ENCODE results near the gene SLC35G3. TPM values are rescaled to one million over a fixed set of nuclear protein-coding genes. Genes with fewer than 3 reads are reported as not detected.
A peak's percentile ranks its signal among the peaks of the same experiment; 100 is the strongest.
"Not testable (repeated sequence)": the region's sequence is repeated elsewhere in the genome, so short reads cannot be mapped to it uniquely, and the experiment has no call there.

SLC35G3 gene
- total RNA-seq, 1 donor from 2014 or later = not detected

DNA sequence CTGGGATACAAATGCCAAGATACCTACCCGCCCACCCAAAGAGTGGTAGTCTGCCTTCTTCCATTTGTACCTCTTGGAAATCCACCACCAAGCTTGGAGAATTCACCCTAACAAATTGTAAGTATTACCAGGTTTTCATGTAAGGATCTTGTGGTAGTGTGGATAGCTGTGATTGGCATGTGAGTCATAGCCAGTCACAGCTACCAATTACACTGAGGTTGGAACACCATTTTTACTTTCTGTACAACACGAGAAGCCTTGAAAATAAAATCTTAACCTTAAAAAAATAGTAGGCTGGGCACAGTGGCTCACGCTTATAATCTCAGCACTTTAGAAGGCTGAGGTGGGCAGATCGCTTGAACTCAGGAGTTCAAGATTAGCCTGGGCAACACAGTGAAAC lies 18.5 kb upstream of the SLC35G3 start:
- Histone ChIP-seq H3K27ac (no peak overlapping the region), H3K9me3 (no peaks in the 10 kb centered on the region), H3K36me3 (no peaks in the 10 kb centered on the region), H3K4me3 (no peak overlapping the region), H3K4me1 (peaks cover 16% of the 10 kb centered on the region), H3K27me3 (no peaks in the 10 kb centered on the region)
- intact Hi-C loops (cut with DNase I) = no loop called here
- DNase-seq (ENCODE audit: extremely low spot score in 2 of 2) = no peak
- TF ChIP-seq POLR2A (IDR thresholded peaks at IDR 0.05) = no peak
- no peak for TF ChIP-seq POLR2AphosphoS5 (IDR thresholded peaks at IDR 0.05; ENCODE audit: insufficient read depth in 1 of 2, low read depth in 1 of 2)
- TF ChIP-seq, protein P1, sequence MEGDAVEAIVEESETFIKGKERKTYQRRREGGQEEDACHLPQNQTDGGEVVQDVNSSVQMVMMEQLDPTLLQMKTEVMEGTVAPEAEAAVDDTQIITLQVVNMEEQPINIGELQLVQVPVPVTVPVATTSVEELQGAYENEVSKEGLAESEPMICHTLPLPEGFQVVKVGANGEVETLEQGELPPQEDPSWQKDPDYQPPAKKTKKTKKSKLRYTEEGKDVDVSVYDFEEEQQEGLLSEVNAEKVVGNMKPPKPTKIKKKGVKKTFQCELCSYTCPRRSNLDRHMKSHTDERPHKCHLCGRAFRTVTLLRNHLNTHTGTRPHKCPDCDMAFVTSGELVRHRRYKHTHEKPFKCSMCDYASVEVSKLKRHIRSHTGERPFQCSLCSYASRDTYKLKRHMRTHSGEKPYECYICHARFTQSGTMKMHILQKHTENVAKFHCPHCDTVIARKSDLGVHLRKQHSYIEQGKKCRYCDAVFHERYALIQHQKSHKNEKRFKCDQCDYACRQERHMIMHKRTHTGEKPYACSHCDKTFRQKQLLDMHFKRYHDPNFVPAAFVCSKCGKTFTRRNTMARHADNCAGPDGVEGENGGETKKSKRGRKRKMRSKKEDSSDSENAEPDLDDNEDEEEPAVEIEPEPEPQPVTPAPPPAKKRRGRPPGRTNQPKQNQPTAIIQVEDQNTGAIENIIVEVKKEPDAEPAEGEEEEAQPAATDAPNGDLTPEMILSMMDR (IDR thresholded peaks at IDR 0.05) = no peak

DNA sequence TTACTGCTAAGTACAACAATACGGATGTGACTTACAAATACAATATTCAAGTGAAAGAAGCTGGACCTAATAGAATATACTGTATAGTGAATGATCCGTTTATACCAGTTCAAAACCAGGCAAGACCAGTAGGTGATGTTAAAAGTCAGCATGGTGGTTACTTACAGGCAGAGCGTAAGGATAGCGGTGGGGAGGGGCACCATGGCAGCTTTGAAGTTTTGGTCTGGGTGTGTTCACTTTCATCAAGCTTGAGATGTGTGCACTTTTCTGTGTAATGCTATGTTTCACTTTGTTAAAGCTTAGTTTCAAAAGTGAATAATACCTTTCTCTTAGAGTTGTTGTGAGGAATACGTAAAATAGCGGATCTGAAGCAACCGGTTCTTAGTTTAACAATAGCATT lies 16.5 kb upstream of the SLC35G3 start:
- TF ChIP-seq, protein P1 (IDR thresholded peaks at IDR 0.05) = no peak
- TF ChIP-seq POLR2AphosphoS5 (IDR thresholded peaks at IDR 0.05; ENCODE audit: insufficient read depth in 1 of 2, low read depth in 1 of 2) (no peak), POLR2A (IDR thresholded peaks at IDR 0.05) (no peak)
- intact Hi-C loops (cut with DNase I) = no loop called here
- Histone ChIP-seq H3K9me3 (no peaks in the 10 kb centered on the region), H3K36me3 (no peaks in the 10 kb centered on the region), H3K4me1 (peaks cover 6% of the 10 kb centered on the region), H3K4me3 (no peak overlapping the region), H3K27ac (no peak overlapping the region), H3K27me3 (no peaks in the 10 kb centered on the region)
- DNase-seq (ENCODE audit: extremely low spot score in 2 of 2) = no peak

DNA sequence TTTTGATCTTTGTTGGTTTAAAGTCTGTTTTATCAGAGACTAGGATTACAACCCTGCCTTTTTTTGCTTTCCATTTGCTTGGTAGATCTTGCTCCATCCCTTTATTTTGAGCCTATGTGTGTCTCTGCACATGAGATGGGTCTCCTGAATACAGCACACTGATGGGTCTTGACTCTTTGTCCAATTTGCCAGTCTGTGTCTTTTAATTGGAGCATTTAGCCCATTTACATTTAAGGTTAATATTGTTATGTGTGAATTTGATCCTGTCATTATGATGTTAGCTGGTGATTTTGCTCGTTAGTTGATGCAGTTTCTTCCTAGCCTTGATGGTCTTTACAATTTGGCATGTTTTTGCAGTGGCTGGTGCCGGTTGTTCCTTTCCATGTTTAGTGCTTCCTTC lies 8.4 kb upstream of the SLC35G3 start:
- H3K4me1 ChIP-seq; intact Hi-C loops (cut with DNase I); H3K36me3 ChIP-seq: not testable (repeated sequence)

DNA sequence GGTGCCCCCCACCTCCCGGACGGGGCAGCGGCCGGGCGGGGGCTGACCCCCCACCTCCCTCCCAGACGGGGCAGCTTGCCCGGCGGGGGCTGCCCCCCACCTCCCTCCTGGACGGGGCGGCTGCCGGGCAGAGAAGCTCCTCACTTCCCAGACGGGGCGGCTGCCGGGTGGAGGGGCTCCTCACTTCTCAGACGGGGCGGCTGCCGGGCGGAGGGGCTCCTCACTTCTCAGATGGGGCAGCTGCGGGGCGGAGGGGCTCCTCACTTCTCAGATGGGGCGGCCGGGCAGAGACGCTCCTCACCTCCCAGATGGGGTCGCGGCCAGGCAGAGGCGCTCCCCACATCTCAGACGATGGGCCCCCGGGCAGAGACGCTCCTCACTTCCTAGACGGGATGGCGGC lies 869 bp upstream of the SLC35G3 start:
- H3K27me3 ChIP-seq; H3K27ac ChIP-seq; H3K36me3 ChIP-seq; H3K4me1 ChIP-seq; H3K9me3 ChIP-seq; DNase-seq (ENCODE audit: extremely low spot score in 2 of 2); H3K4me3 ChIP-seq; intact Hi-C loops (cut with DNase I): not testable (repeated sequence)

More for the DNA sequence above, 8.4 kb upstream of the SLC35G3 start:
- not testable (repeated sequence) for H3K27ac ChIP-seq; H3K4me3 ChIP-seq; H3K9me3 ChIP-seq; DNase-seq (ENCODE audit: extremely low spot score in 2 of 2); H3K27me3 ChIP-seq

DNA sequence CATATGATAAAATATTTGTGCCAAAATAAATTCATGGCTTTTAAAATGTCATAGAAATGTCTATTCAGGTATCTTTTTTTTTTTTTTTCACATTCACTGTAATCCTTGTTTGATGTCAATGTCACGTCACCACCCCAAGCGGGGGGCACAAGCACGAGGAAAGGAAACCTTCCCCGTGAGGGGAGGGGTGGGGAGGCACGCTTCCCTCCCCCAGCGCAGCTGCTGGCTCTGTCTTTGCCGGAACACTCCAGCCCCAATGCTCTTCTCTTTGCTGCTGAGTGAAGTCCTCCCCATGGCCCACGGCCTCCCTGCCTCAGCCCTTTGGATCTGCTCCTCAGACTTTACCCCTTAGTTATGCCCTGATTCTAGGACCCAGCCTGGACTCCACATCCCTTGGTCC lies 1.5 kb downstream of the SLC35G3 start:
- Histone ChIP-seq H3K9me3 (no peaks in the 10 kb centered on the region), H3K36me3 (no peaks in the 10 kb centered on the region), H3K27ac (no peak overlapping the region), H3K4me3 (no peak overlapping the region), H3K4me1 (no peaks in the 10 kb centered on the region), H3K27me3 (no peaks in the 10 kb centered on the region)
- TF ChIP-seq, protein P1 (IDR thresholded peaks at IDR 0.05) = no peak
- TF ChIP-seq POLR2A (IDR thresholded peaks at IDR 0.05) (no peak), POLR2AphosphoS5 (IDR thresholded peaks at IDR 0.05; ENCODE audit: insufficient read depth in 1 of 2, low read depth in 1 of 2) (no peak)
- DNase-seq (ENCODE audit: extremely low spot score in 2 of 2) = no peak
- intact Hi-C loops (cut with DNase I) = no loop called here

DNA sequence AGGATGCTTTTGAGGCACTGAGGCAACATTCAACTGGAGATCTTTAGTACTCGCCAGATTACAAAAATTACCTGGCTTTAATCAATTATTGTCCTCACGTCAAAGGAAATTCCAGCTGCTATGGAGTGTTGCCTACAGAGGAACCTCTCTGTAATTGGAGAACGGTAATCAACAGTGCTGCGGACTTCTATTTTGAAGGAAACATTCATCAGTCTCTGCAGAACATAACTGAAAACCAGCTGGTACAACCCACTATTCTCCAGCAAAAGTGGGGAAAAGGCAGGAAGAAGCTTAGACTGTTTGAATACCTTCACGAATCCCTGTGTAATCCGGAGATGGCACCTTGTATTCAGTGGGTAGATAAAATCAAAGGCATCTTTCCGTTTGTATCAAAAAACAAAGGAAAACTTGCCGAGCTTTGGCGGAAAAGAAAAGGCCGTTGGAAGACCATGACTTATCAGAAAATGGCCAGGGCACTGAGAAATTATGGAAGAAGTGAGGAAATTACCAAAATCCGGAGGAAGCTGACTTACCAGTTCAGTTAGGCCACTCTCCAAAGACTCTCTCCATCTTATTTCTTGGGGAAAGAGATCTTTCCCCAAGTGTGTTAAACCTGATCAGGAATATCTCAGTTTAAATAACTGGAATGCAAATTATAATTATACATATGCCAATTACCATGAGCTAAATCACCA lies 3.0 kb downstream of the SLC35G3 start:
- TF ChIP-seq POLR2AphosphoS5 (IDR thresholded peaks at IDR 0.05; ENCODE audit: insufficient read depth in 1 of 2, low read depth in 1 of 2) (no peak), POLR2A (IDR thresholded peaks at IDR 0.05) (no peak)
- TF ChIP-seq, protein P1 (IDR thresholded peaks at IDR 0.05) = no peak
- Histone ChIP-seq H3K4me3 (no peak overlapping the region), H3K9me3 (no peaks in the 10 kb centered on the region), H3K36me3 (no peaks in the 10 kb centered on the region), H3K27me3 (no peaks in the 10 kb centered on the region), H3K27ac (no peak overlapping the region), H3K4me1 (no peaks in the 10 kb centered on the region)
- intact Hi-C loops (cut with DNase I) = no loop called here
- DNase-seq (ENCODE audit: extremely low spot score in 2 of 2) = peak in 1 of 2 donors; percentile 58

Measured in vagina (tissue), 2 donors.